GM18508 (cell line): ENCODE results near the gene CCNG2.

Source experiments
- ATAC-seq: cut with Tn5 transposase; IDR thresholded peaks from one replicate; pipeline ENCODE4 v1.9.1; 2021; ENCODE audit warnings: moderate number of reproducible peaks; ENCODE audit not compliant: insufficient read depth, unreplicated experiment

CCNG2 gene

DNA sequence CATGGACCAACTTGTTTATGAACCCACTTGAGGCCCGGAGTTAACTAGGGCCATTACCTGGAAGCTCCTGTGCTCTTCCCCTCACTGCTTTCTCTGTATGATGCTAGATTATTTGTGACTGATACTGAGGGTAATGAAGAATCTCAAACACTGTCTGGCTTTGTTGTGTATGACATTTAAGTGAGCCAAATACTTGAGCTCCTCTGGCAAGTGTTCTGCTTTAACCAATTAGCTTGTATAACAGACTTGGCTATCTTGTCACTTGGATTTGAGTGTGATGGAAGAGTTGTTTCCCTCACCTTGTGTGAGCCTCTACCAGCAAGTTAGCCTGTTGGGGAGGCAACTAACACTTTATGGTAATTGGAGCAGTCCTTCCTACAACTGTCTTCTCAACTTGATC, 42.7 kb downstream of the CCNG2 start:
- no peak for ATAC-seq

DNA sequence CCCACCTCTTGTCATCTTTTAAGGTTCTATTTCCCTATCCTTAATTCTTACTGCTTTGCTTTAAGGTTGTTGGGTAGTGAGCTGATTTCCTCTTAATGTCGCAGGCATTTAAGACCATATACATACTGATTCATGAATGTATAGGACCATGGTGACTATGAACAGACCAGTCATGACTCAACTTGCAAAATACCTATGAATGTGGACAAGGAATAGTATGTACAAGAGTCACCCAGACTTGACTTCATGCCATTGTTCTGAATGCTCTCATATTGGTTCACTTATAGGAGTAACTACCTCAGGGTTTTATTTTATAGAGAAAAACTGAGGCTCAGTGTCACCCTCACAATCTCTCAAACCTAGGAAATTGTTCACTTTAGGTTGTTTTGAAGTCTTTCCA, 44.3 kb downstream of the CCNG2 start:
- no peak for ATAC-seq

DNA sequence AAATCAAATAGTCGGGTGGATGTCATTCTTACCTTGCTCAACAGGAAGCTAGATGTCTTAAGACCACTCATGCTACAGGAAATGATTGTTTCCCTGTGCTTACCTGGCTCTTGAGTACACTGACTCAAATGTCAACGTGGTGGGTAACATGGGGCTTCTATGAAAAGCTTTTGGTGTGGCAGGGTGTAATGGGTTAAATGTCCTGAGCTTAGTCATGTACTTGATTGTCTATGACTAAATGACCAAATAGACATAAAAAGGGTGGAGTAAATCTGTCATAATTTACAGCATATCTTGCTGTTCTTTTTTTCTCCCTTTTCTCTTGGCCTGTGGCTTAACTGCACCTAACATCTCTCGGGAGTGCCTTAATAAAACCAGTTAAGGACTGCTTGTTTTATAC, 44.9 kb downstream of the CCNG2 start:
- no peak for ATAC-seq

- ATAC-seq = no peak
Observed at GRCh38 chr4:77202491-77202890, 45.5 kb downstream of the CCNG2 start.

GRCh38 chr4:77203380-77204197, 46.6 kb downstream of the CCNG2 start:
- no peak for ATAC-seq

- no peak for ATAC-seq
Observed at GRCh38 chr4:77204621-77205020, 47.6 kb downstream of the CCNG2 start.

DNA sequence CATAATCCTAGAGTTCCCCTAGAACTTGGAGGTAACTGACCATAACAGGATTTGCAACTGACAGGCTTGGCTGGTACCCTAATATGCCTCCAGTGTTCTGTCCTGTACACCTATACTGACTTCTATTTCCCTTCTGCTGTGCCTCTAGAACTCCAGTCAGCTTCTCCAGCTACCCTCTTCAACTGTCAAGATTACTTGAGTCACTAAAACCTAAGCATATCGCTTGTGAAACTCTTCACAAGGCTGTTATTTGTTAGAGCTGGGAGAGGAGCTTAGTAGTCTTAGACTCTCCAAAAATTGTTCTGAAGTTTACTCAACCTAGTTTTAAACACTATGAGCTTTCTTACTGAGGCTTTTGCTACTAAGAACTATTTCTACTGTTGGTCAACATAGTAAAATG, 52.0 kb downstream of the CCNG2 start:
- no peak for ATAC-seq

GRCh38 chr4:77209936-77210335, 52.9 kb downstream of the CCNG2 start:
- no peak for ATAC-seq

GRCh38 chr4:77215107-77215506, 58.1 kb downstream of the CCNG2 start:
- no peak for ATAC-seq

DNA sequence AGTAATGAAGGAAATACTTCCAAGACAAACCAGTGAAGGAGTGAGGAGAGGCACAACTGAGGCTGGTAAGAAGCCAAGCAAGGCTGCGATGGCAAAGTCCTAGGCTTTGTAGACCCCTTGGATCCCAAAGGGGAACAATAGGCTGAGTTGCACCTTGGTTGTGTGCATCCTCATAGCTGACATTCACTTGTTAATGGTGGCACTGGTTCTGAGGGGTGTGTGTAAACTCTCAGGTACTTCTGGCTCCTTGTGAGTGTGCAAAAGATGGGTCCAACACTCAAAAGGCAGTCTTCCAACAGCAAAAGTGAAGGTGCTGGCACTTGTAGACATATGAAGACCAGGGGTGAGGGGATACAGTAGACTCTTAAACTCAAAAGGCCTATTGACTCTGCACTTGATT, 60.5 kb downstream of the CCNG2 start:
- no peak for ATAC-seq

GRCh38 chr4:77219266-77219665, 62.3 kb downstream of the CCNG2 start:
- no peak for ATAC-seq
